ENCODE data around the gene SOCS3. TPM values are rescaled to one million over a fixed set of nuclear protein-coding genes. Genes with fewer than 3 reads are reported as not detected.

The SOCS3 gene
- total RNA-seq, 1 donor = 95.2 TPM

DNA sequence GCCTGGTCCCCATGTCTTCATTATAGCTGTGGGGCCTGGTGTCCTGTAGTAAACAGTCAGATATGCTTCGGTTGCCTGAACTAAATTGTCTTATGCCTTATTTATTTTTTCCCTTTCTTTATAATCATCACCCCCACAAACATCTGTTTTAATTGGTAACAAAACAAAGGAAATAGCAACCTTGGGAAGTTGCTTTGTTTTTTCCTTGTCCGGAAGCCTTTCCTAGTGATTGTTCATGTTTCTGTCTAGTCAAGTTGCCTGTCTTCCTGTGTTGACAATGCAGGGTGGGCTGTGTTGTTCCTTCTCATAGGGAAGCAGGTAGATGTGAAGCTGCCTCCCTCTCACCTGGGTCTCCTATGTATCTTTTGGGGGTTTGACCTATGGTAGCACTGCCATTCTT lies 35.3 kb upstream of the SOCS3 start:
- TF ChIP-seq, protein P1, sequence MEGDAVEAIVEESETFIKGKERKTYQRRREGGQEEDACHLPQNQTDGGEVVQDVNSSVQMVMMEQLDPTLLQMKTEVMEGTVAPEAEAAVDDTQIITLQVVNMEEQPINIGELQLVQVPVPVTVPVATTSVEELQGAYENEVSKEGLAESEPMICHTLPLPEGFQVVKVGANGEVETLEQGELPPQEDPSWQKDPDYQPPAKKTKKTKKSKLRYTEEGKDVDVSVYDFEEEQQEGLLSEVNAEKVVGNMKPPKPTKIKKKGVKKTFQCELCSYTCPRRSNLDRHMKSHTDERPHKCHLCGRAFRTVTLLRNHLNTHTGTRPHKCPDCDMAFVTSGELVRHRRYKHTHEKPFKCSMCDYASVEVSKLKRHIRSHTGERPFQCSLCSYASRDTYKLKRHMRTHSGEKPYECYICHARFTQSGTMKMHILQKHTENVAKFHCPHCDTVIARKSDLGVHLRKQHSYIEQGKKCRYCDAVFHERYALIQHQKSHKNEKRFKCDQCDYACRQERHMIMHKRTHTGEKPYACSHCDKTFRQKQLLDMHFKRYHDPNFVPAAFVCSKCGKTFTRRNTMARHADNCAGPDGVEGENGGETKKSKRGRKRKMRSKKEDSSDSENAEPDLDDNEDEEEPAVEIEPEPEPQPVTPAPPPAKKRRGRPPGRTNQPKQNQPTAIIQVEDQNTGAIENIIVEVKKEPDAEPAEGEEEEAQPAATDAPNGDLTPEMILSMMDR (IDR thresholded peaks at IDR 0.05; ENCODE audit: extremely low read depth, low read depth, low read length) = no peak
- Histone ChIP-seq H3K27ac (ENCODE audit: low read depth, low read length) (no peak overlapping the region), H3K27me3 (ENCODE audit: insufficient read depth, low read length) (no peaks in the 10 kb centered on the region), H3K79me2 (ENCODE audit: insufficient read depth, low read length) (peaks cover 81% of the 10 kb centered on the region), H3K9me3 (ENCODE audit: low read depth, low read length) (no peaks in the 10 kb centered on the region), H3K4me1 (ENCODE audit: insufficient read depth, low read length) (peaks cover 46% of the 10 kb centered on the region), H2AFZ (ENCODE audit: low read length) (no peak overlapping the region), H4K20me1 (ENCODE audit: insufficient read depth, low read length) (peaks cover 21% of the 10 kb centered on the region), H3K36me3 (ENCODE audit: insufficient read depth, low read length) (peaks cover 37% of the 10 kb centered on the region), H3K4me3 (ENCODE audit: insufficient read depth, low read length) (no peak overlapping the region), H3K4me2 (ENCODE audit: insufficient read depth, low read length) (no peak overlapping the region)
- DNase-seq (ENCODE audit: insufficient read length, low spot score, missing footprints) = peak; percentile 6

DNA sequence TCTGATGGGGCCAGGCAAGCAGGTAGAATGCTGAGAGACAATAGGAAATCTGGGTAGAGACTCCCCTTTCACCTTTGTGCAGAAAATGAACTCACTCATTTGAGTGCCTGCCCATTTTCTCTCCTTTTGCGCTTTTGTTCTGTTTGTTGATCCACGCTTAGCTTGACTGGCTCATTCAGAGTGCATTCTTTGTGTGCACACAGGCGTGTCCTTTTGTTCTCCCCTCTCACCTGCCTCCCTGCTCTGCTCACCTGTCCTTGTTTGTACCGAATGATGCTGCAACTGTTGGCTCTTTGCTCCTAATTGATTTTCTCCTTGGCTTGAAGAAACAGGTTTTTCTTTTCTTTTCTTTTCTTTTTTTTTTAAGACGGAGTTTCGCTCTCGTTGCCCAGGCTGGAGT lies 34.3 kb upstream of the SOCS3 start:
- H3K9me3 ChIP-seq (ENCODE audit: low read depth, low read length) = no peaks in the 10 kb centered on the region
- H4K20me1 ChIP-seq (ENCODE audit: insufficient read depth, low read length) = peaks cover 19% of the 10 kb centered on the region
- no peak overlapping the region for H2AFZ ChIP-seq (ENCODE audit: low read length)
- DNase-seq (ENCODE audit: insufficient read length, low spot score, missing footprints) = peak; percentile 39
- no peak overlapping the region for H3K4me2 ChIP-seq (ENCODE audit: insufficient read depth, low read length)
- no peak overlapping the region for H3K4me3 ChIP-seq (ENCODE audit: insufficient read depth, low read length)
- peaks cover 83% of the 10 kb centered on the region for H3K79me2 ChIP-seq (ENCODE audit: insufficient read depth, low read length)
- peaks cover 51% of the 10 kb centered on the region for H3K4me1 ChIP-seq (ENCODE audit: insufficient read depth, low read length)
- peaks cover 30% of the 10 kb centered on the region for H3K36me3 ChIP-seq (ENCODE audit: insufficient read depth, low read length)
- H3K27ac ChIP-seq (ENCODE audit: low read depth, low read length) = no peak overlapping the region
- TF ChIP-seq, protein P1 (IDR thresholded peaks at IDR 0.05; ENCODE audit: extremely low read depth, low read depth, low read length) = no peak
- no peaks in the 10 kb centered on the region for H3K27me3 ChIP-seq (ENCODE audit: insufficient read depth, low read length)

DNA sequence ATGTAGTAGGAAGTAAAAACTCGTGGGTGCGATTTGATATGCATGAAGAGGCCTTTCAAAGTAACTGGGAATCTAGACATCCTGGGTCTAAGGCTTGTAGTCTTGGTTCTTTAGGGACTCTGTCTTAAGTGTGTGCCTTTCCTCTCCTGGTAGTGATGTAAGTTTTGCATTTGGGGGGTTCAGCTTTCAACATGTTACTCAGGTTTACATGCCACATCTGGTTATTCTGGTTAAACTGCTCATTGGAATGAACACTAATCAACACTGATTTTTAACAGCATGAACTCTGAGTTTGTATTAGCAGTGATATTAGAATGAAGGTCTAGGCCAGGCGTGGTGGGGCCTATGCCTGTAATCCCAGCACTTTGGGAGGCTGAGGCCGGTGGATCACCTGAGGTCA lies 33.7 kb upstream of the SOCS3 start:
- H3K79me2 ChIP-seq (ENCODE audit: insufficient read depth, low read length) = peaks cover 83% of the 10 kb centered on the region
- peaks cover 24% of the 10 kb centered on the region for H3K36me3 ChIP-seq (ENCODE audit: insufficient read depth, low read length)
- H3K4me3 ChIP-seq (ENCODE audit: insufficient read depth, low read length) = no peak overlapping the region
- peaks cover 49% of the 10 kb centered on the region for H3K4me1 ChIP-seq (ENCODE audit: insufficient read depth, low read length)
- no peak for DNase-seq (ENCODE audit: insufficient read length, low spot score, missing footprints)
- no peak overlapping the region for H3K27ac ChIP-seq (ENCODE audit: low read depth, low read length)
- no peak overlapping the region for H2AFZ ChIP-seq (ENCODE audit: low read length)
- TF ChIP-seq, protein P1 (IDR thresholded peaks at IDR 0.05; ENCODE audit: extremely low read depth, low read depth, low read length) = no peak
- H4K20me1 ChIP-seq (ENCODE audit: insufficient read depth, low read length) = peaks cover 13% of the 10 kb centered on the region
- H3K4me2 ChIP-seq (ENCODE audit: insufficient read depth, low read length) = no peak overlapping the region
- no peaks in the 10 kb centered on the region for H3K9me3 ChIP-seq (ENCODE audit: low read depth, low read length)
- no peaks in the 10 kb centered on the region for H3K27me3 ChIP-seq (ENCODE audit: insufficient read depth, low read length)

DNA sequence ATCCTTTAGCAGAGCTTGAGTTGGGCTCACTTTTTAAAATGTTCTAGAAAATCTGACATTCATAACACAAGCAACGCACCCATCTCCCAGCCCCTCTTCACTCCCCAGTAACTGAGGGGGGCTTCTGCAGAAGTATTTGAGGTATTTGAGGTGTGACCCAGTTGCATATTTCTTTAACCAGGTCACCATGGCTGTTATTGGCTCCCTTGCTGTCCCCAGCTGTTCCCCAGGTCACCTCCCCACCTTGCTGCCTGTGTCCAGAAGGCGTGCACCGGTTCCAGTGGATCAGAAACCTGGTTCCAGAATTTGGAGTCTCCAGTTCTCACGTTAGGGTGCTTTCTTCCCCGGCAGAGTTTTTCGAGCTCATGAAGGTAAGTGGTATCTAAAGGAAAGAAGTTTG lies 32.4 kb upstream of the SOCS3 start:
- Histone ChIP-seq H3K27me3 (ENCODE audit: insufficient read depth, low read length) (no peaks in the 10 kb centered on the region), H3K9me3 (ENCODE audit: low read depth, low read length) (no peaks in the 10 kb centered on the region), H3K36me3 (ENCODE audit: insufficient read depth, low read length) (peaks cover 16% of the 10 kb centered on the region), H3K79me2 (ENCODE audit: insufficient read depth, low read length) (peaks cover 92% of the 10 kb centered on the region), H4K20me1 (ENCODE audit: insufficient read depth, low read length) (peaks cover 5% of the 10 kb centered on the region), H3K4me2 (ENCODE audit: insufficient read depth, low read length) (no peak overlapping the region), H3K27ac (ENCODE audit: low read depth, low read length) (peak overlapping the region; percentile 85), H2AFZ (ENCODE audit: low read length) (no peak overlapping the region), H3K4me3 (ENCODE audit: insufficient read depth, low read length) (no peak overlapping the region), H3K4me1 (ENCODE audit: insufficient read depth, low read length) (peaks cover 40% of the 10 kb centered on the region)
- TF ChIP-seq, protein P1 (IDR thresholded peaks at IDR 0.05; ENCODE audit: extremely low read depth, low read depth, low read length) = no peak
- DNase-seq (ENCODE audit: insufficient read length, low spot score, missing footprints) = no peak
